ENCODE data around the gene GTF3C5. TPM values are rescaled to one million over a fixed set of nuclear protein-coding genes. Genes with fewer than 3 reads are reported as not detected.
A peak's percentile ranks its signal among the peaks of the same experiment; 100 is the strongest.

GTF3C5 gene
- total RNA-seq, 1 experiment from 2014 or later: 104 TPM

GRCh38 chr9:133030317-133031129, at the start of gene GTF3C5 (continued):
- no peak for TF ChIP-seq CTCF (IDR thresholded peaks at IDR 0.05)
- no peak for TF ChIP-seq ZNF512 (CRISPR knock-in tag; IDR thresholded peaks at IDR 0.05; ENCODE audit: borderline replicate concordance)
- no peak; the same call in 1 of the 2 replicates for TF ChIP-seq NR3C1 (CRISPR knock-in tag; conservative IDR thresholded peaks at IDR 0.05; ENCODE audit: low read depth)
- TF ChIP-seq JAZF1 (CRISPR knock-in tag; IDR thresholded peaks at IDR 0.05): no peak
- no peak for TF ChIP-seq GTF2I (CRISPR knock-in tag; conservative IDR thresholded peaks at IDR 0.05)
- peak; percentile 80 for TF ChIP-seq NFYB (CRISPR knock-in tag; conservative IDR thresholded peaks at IDR 0.05; ENCODE audit: low read depth)
- TF ChIP-seq, protein P1, sequence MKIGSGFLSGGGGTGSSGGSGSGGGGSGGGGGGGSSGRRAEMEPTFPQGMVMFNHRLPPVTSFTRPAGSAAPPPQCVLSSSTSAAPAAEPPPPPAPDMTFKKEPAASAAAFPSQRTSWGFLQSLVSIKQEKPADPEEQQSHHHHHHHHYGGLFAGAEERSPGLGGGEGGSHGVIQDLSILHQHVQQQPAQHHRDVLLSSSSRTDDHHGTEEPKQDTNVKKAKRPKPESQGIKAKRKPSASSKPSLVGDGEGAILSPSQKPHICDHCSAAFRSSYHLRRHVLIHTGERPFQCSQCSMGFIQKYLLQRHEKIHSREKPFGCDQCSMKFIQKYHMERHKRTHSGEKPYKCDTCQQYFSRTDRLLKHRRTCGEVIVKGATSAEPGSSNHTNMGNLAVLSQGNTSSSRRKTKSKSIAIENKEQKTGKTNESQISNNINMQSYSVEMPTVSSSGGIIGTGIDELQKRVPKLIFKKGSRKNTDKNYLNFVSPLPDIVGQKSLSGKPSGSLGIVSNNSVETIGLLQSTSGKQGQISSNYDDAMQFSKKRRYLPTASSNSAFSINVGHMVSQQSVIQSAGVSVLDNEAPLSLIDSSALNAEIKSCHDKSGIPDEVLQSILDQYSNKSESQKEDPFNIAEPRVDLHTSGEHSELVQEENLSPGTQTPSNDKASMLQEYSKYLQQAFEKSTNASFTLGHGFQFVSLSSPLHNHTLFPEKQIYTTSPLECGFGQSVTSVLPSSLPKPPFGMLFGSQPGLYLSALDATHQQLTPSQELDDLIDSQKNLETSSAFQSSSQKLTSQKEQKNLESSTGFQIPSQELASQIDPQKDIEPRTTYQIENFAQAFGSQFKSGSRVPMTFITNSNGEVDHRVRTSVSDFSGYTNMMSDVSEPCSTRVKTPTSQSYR (CRISPR knock-in tag; IDR thresholded peaks at IDR 0.05): no peak
- peak; percentile 83; the same call in 1 of the 2 replicates for TF ChIP-seq TP53 (CRISPR knock-in tag; IDR thresholded peaks at IDR 0.05)
- TF ChIP-seq ZNF232 (CRISPR knock-in tag; IDR thresholded peaks at IDR 0.05): 0 out of 2 replicates have a peak, but pooled peaks have one; percentile 56
- TF ChIP-seq KAT7 (CRISPR knock-in tag; IDR thresholded peaks at IDR 0.05; ENCODE audit: borderline replicate concordance): 0 out of 2 replicates have a peak, but pooled peaks have one; percentile 64
- TF ChIP-seq EMX1 (CRISPR knock-in tag; IDR thresholded peaks at IDR 0.05): no peak
- TF ChIP-seq, protein P2, sequence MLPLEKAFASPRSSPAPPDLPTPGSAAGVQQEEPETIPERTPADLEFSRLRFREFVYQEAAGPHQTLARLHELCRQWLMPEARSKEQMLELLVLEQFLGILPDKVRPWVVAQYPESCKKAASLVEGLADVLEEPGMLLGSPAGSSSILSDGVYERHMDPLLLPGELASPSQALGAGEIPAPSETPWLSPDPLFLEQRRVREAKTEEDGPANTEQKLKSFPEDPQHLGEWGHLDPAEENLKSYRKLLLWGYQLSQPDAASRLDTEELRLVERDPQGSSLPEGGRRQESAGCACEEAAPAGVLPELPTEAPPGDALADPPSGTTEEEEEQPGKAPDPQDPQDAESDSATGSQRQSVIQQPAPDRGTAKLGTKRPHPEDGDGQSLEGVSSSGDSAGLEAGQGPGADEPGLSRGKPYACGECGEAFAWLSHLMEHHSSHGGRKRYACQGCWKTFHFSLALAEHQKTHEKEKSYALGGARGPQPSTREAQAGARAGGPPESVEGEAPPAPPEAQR (CRISPR knock-in tag; IDR thresholded peaks at IDR 0.05): no peak
- no peak for TF ChIP-seq ELF4 (CRISPR knock-in tag; IDR thresholded peaks at IDR 0.05; ENCODE audit: low read depth)
- TF ChIP-seq IRF1 (CRISPR knock-in tag; IDR thresholded peaks at IDR 0.05): no peak
- TF ChIP-seq NR2C2 (CRISPR knock-in tag; IDR thresholded peaks at IDR 0.05): no peak
- TF ChIP-seq PRDM15 (CRISPR knock-in tag; IDR thresholded peaks at IDR 0.05): no peak
- no peak for TF ChIP-seq ESRRA (CRISPR knock-in tag; IDR thresholded peaks at IDR 0.05; ENCODE audit: borderline replicate concordance)
- 0 out of 2 replicates have a peak, but pooled peaks have one; percentile 69 for TF ChIP-seq FOXJ3 (CRISPR knock-in tag; IDR thresholded peaks at IDR 0.05; ENCODE audit: borderline replicate concordance)
- TF ChIP-seq RELA (CRISPR knock-in tag; IDR thresholded peaks at IDR 0.05; ENCODE audit: borderline replicate concordance): 0 out of 2 replicates have a peak, but pooled peaks have one; percentile 22
- TF ChIP-seq ATF2 (CRISPR knock-in tag; IDR thresholded peaks at IDR 0.05; ENCODE audit: borderline replicate concordance, low read depth): 0 out of 2 replicates have a peak, but pooled peaks have one; percentile 28
- TF ChIP-seq GABPB1 (CRISPR knock-in tag; IDR thresholded peaks at IDR 0.05): peak; percentile 78
- TF ChIP-seq CBFB (CRISPR knock-in tag; IDR thresholded peaks at IDR 0.05; ENCODE audit: low read depth): 0 out of 2 replicates have a peak, but pooled peaks have one; percentile 58
- peak; percentile 66; the same call in 1 of the 2 replicates for TF ChIP-seq SP1 (CRISPR knock-in tag; conservative IDR thresholded peaks at IDR 0.05)
- TF ChIP-seq USF1 (CRISPR knock-in tag; IDR thresholded peaks at IDR 0.05): peak; percentile 70

All from WTC11 (cell line).